ENCODE data around the gene ZC3H7A.
"Not testable (repeated sequence)": the region's sequence is repeated elsewhere in the genome, so short reads cannot be mapped to it uniquely, and the experiment has no call there.

ZC3H7A gene

GRCh38 chr16:11794447-11794846, 2.6 kb downstream of the ZC3H7A start:
- TF ChIP-seq, protein P1, sequence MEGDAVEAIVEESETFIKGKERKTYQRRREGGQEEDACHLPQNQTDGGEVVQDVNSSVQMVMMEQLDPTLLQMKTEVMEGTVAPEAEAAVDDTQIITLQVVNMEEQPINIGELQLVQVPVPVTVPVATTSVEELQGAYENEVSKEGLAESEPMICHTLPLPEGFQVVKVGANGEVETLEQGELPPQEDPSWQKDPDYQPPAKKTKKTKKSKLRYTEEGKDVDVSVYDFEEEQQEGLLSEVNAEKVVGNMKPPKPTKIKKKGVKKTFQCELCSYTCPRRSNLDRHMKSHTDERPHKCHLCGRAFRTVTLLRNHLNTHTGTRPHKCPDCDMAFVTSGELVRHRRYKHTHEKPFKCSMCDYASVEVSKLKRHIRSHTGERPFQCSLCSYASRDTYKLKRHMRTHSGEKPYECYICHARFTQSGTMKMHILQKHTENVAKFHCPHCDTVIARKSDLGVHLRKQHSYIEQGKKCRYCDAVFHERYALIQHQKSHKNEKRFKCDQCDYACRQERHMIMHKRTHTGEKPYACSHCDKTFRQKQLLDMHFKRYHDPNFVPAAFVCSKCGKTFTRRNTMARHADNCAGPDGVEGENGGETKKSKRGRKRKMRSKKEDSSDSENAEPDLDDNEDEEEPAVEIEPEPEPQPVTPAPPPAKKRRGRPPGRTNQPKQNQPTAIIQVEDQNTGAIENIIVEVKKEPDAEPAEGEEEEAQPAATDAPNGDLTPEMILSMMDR (IDR thresholded peaks at IDR 0.05; ENCODE audit: low read depth, low read length, missing control alignments), result no peak
- DNase-seq (ENCODE audit: low read depth), result no peak
- H3K4me3 ChIP-seq (ENCODE audit: low read depth, low read length), result no peak overlapping the region; the same call in 1 of the 2 replicates

DNA sequence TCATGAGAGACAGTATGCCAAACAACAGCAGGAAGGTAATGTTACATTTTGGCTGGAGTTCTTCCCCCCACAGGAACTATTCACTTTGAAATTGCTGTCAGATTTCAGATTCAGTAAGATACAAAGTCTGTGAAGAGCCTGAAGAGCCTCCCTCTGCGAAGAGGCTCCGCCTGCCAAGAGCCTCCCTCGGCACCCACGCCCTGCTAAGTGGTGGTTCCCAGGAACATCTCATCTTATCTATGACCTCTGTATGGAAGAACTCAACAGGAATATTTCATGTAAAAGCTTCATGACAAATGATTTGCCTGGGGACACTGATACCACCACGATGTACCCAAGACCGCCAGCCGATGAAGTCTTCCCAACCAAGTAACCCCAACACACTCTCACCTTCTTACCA, 3.2 kb downstream of the ZC3H7A start:
- no peak overlapping the region for H3K4me3 ChIP-seq (ENCODE audit: low read depth, low read length)
- DNase-seq (ENCODE audit: low read depth), result no peak
- TF ChIP-seq, protein P1 (IDR thresholded peaks at IDR 0.05; ENCODE audit: low read depth, low read length, missing control alignments), result no peak

DNA sequence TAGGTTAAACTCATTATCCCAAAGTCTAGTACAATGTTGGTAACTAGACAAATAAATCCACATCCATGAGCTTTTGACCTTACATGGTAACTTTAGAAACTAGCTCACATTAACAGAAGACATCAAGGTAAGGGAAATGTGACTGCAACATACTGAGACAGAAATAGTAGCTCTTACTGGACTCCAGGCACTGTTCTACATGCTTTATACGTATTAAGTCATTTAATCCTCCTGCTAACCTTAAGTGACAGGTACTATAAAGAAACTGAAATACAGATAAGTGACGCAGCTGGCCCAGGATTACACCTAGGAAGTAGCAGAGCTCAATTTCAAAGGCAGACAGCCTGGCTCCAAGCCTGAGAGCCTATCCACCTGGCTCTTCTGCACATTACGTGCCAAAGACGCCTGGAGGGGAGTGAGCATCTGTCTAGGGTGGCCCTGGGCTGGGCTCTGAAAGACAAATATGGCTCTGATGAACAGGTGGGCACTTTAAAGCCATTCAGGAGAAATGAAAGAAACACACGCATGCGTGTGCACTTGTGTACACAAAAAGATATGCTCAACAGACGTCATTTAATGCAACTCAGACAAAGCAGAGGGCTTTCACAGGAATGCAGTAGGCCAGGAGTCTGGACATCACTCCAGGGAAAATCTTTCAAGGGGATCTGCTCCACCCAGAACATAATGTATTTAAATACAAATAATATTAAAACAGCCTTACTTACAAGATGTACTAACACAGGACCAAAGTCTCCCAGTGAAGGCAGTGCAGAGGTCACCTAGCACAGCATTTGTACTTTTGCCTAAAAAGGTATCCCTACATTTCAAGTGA, 4.4 kb downstream of the ZC3H7A start:
- TF ChIP-seq, protein P1 (IDR thresholded peaks at IDR 0.05; ENCODE audit: low read depth, low read length, missing control alignments), result no peak
- no peak for DNase-seq (ENCODE audit: low read depth)
- no peak overlapping the region for H3K4me3 ChIP-seq (ENCODE audit: low read depth, low read length)

GRCh38 chr16:11791144-11791828, 5.8 kb downstream of the ZC3H7A start:
- TF ChIP-seq, protein P1 (IDR thresholded peaks at IDR 0.05; ENCODE audit: low read depth, low read length, missing control alignments), result no peak
- H3K4me3 ChIP-seq (ENCODE audit: low read depth, low read length), result no peak overlapping the region
- DNase-seq (ENCODE audit: low read depth), result no peak

DNA sequence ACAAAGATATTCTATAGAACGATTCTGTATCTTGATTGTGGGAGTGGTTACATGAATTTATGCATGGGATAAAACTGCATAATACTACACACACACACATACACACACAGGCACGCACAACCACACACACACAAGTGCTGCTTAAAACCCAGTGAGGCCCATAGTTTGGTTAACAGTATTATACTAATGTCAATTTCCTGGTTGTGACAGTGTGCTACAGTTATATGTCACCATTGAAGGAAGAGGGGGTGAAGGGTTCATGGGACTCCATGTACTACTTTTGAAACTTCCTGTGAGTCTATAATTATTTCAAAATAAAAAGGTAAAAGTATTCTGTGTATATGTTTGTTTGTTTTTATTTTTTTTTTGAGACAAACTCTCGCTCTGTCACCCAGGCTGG, 8.1 kb downstream of the ZC3H7A start:
- TF ChIP-seq, protein P1 (IDR thresholded peaks at IDR 0.05; ENCODE audit: low read depth, low read length, missing control alignments), result no peak
- no peak overlapping the region for H3K4me3 ChIP-seq (ENCODE audit: low read depth, low read length)
- DNase-seq (ENCODE audit: low read depth), result no peak

GRCh38 chr16:11784980-11785599, 12.0 kb downstream of the ZC3H7A start:
- not testable (repeated sequence) for DNase-seq (ENCODE audit: low read depth); H3K4me3 ChIP-seq (ENCODE audit: low read depth, low read length)

GRCh38 chr16:11784381-11784780, 12.7 kb downstream of the ZC3H7A start:
- DNase-seq (ENCODE audit: low read depth); H3K4me3 ChIP-seq (ENCODE audit: low read depth, low read length): not testable (repeated sequence)

All from GM12864 (cell line).